Measurements from ENCODE around the gene CDH13. TPM values are rescaled to one million over a fixed set of nuclear protein-coding genes. Genes with fewer than 3 reads are reported as not detected.

The CDH13 gene
- total and polyA plus RNA-seq, 2 of the 8 experiments (the other 6 are each of a cell fraction or from before 2014, with no cell fraction given), result 2.3 to 2.4 TPM

DNA sequence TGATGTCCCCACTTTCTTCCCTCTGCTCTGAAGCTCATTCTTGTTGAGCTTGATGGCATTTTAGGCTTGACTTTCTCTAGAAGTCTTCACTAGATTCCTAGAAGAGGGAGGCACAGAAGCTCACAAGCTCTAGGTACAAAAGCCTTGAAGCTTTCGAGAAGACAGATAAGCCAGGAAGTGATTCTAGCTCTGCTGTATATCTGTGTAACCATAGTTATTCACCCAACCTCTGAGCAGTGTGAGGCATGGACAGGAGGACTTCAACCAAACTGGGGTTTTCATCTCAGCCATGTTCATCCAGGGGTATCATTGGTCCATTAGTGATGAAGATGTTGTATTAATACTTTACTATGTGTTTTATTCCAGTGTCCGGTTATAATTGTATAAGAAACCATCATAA lies 299.7 kb downstream of the CDH13 start:
- Histone ChIP-seq H4K5ac (ENCODE audit: insufficient read length, low read depth, low read length) (no peak overlapping the region), H3K9ac (replicated peaks in 1 of 4; ENCODE audit: extremely low read depth in 1 of 4, low read depth in 3 of 4, low read length in 3 of 4) (no peak overlapping the region), H3K56ac (replicated peaks; ENCODE audit: insufficient read length, low read depth, low read length) (no peak overlapping the region), H3K4ac (replicated peaks; ENCODE audit: insufficient read length, low read depth, low read length) (no peak overlapping the region), H2BK20ac (ENCODE audit: low read length) (no peak overlapping the region), H3K23ac (ENCODE audit: insufficient read length) (no peak overlapping the region), H2BK12ac (ENCODE audit: low read depth, low read length) (no peak overlapping the region), H3K14ac (ENCODE audit: insufficient read length) (no peak overlapping the region), H4K91ac (replicated peaks; ENCODE audit: insufficient read length, low read length) (no peak overlapping the region), H3K79me1 (ENCODE audit: low read depth, low read length) (no peaks in the 10 kb centered on the region), H3K4me1 (replicated peaks in 1 of 4; ENCODE audit: control insufficient read depth in 3 of 4, insufficient read depth in 4 of 4, low read length in 3 of 4) (no peaks in the 10 kb centered on the region), H3K27me3 (replicated peaks in 1 of 4; ENCODE audit: control insufficient read depth in 3 of 4, extremely low read depth in 1 of 4, insufficient read depth in 3 of 4, low read length in 3 of 4) (no peaks in the 10 kb centered on the region), H3K23me2 (ENCODE audit: low read depth, low read length) (no peaks in the 10 kb centered on the region), H4K20me1 (replicated peaks in 1 of 2; ENCODE audit: control insufficient read depth in 1 of 2, insufficient read depth in 2 of 2, low read length in 2 of 2) (no peaks in the 10 kb centered on the region), H3K4me2 (ENCODE audit: insufficient read depth in 1 of 2, low read depth in 2 of 2, low read length in 2 of 2) (no peak overlapping the region), H2AK5ac (ENCODE audit: low read depth, low read length) (no peak overlapping the region), H3K27ac (ENCODE audit: low read depth, low read length) (no peak overlapping the region), H3K79me2 (ENCODE audit: control insufficient read depth in 1 of 2, insufficient read depth in 2 of 2, low read length in 2 of 2) (no peaks in the 10 kb centered on the region), H2AFZ (ENCODE audit: low read length) (no peak overlapping the region), H3K4me3 (ENCODE audit: extremely low read depth in 1 of 4, insufficient read depth in 2 of 4, low read depth in 3 of 4, low read length in 4 of 4) (no peak overlapping the region), H2BK120ac (replicated peaks; ENCODE audit: low read depth, low read length) (no peak overlapping the region), H3K36me3 (ENCODE audit: control insufficient read depth in 2 of 4, insufficient read depth in 4 of 4, low read length in 3 of 4) (no peaks in the 10 kb centered on the region), H2BK5ac (ENCODE audit: low read depth, low read length) (no peak overlapping the region), H3K18ac (ENCODE audit: extremely low read depth, low read length) (no peak overlapping the region), H2BK15ac (ENCODE audit: low read length) (no peak overlapping the region), H4K8ac (ENCODE audit: extremely low read depth, insufficient read depth, low read length) (no peak overlapping the region), H3K9me3 (ENCODE audit: insufficient read depth in 2 of 2, low read depth in 1 of 2, low read length in 1 of 2) (no peaks in the 10 kb centered on the region)
- DNase-seq (ENCODE audit: low read depth in 1 of 2, low spot score in 2 of 2) (no peak), FAIRE-seq (no peak)
- POLR2A ChIA-PET (ENCODE audit: partially characterized antibody), result interaction anchor here (1.2 kb wide), 1 partner anchor 13 kb away, joined by 3 read pairs; no protein-coding TSS in a partner anchor
- CTCF ChIA-PET (ENCODE audit: partially characterized antibody), result interaction anchor here (1.2 kb wide), 1 partner anchor 10 kb away, joined by 3 read pairs; no protein-coding TSS in a partner anchor
- TF ChIP-seq POLR2A (IDR thresholded peaks at IDR 0.05; ENCODE audit: control extremely low read depth in 1 of 2, low read depth in 2 of 2, low read length in 2 of 2), result no peak
- TF ChIP-seq KDM4A (IDR thresholded peaks at IDR 0.05; ENCODE audit: low read depth, low read length, severe bottlenecking), result no peak
- TF ChIP-seq SIN3A (conservative IDR thresholded peaks at IDR 0.05 in 1 of 2, IDR thresholded peaks at IDR 0.05 in 1 of 2; ENCODE audit: low read depth in 1 of 2, low read length in 2 of 2), result no peak
- WGBS, 2 experiments (ENCODE audit: extremely low coverage in 1 of 2, insufficient coverage in 1 of 2, insufficient read length in 1 of 2, insufficient replicate concordance in 2 of 2, low coverage in 1 of 2, low lambda C conversion rate in 2 of 2, missing lambda C conversion rate in 1 of 2), result 83% methylated on average over 2 of the region's 2 CpGs; no CpG with 5 or more reads in 1 of the 2 experiments
